Epithelial cell of esophagus (primary cell): ENCODE measurements around the gene IGLL5.

ENCODE experiments used
- DNase-seq: peaks from one replicate; pipeline ENCODE4 v3.0.0; 2010; ENCODE audit warnings: low read depth
- H3K4me3 ChIP-seq: 2 replicates; pipeline ENCODE4 v1.5.1; 2011; ENCODE audit warnings: mild to moderate bottlenecking, low read length, control low read depth
- CTCF ChIP-seq: IDR thresholded peaks from 2 replicates; pipeline ENCODE4 v1.5.1; 2011; ENCODE audit warnings: low read depth, mild to moderate bottlenecking, low read length, control low read depth, inconsistent platforms; ENCODE audit not compliant: insufficient read depth; ENCODE audit errors: missing control alignments

Gene IGLL5

GRCh38 chr22:22843848-22844247 lies 43.8 kb upstream of the IGLL5 start:
- TF ChIP-seq CTCF = no peak
- no peak for DNase-seq
- H3K4me3 ChIP-seq = no peak overlapping the region

GRCh38 chr22:22847241-22847640 lies 40.4 kb upstream of the IGLL5 start:
- H3K4me3 ChIP-seq = no peak overlapping the region
- no peak for DNase-seq
- TF ChIP-seq CTCF = no peak

GRCh38 chr22:22848364-22848866 lies 39.2 kb upstream of the IGLL5 start:
- TF ChIP-seq CTCF = peak; percentile 95
- peak; percentile 69 for DNase-seq
- H3K4me3 ChIP-seq = no peak overlapping the region

GRCh38 chr22:22849640-22850610 lies 37.7 kb upstream of the IGLL5 start:
- TF ChIP-seq CTCF = no peak
- no peak overlapping the region for H3K4me3 ChIP-seq

GRCh38 chr22:22851969-22852368 lies 35.6 kb upstream of the IGLL5 start:
- no peak overlapping the region for H3K4me3 ChIP-seq
- DNase-seq = no peak
- no peak for TF ChIP-seq CTCF

More at GRCh38 chr22:22849640-22850610, 37.7 kb upstream of the IGLL5 start:
- no peak for DNase-seq

- DNase-seq = no peak
- no peak overlapping the region for H3K4me3 ChIP-seq
- TF ChIP-seq CTCF = no peak
These were observed 33.9 kb upstream of the IGLL5 start for GRCh38 chr22:22853713-22854112.
